Right lobe of liver (tissue), 4 donors: ENCODE results near the gene RALGPS1.

ENCODE experiments used
- POLR2A ChIP-seq: fragments of 450-650 bp; IDR thresholded peaks from one replicate; pipeline ENCODE4 v1.6.1; 2017; ENCODE audit warnings: antibody characterized with exemption, mild to moderate bottlenecking
- TF ChIP-seq, protein P1 (sequence below), 4 donors: fragments of 200-600 bp in 3 of 4; fragments of 450-650 bp in 1 of 4; IDR thresholded peaks; one replicate each; pipeline versions ENCODE4 v1.5.1 to v1.8.0; 2016 to 2022; ENCODE audit warnings: antibody characterized with exemption in 4 of 4, mild to moderate bottlenecking in 2 of 4
- donor health status: DM: no; HTN: no; CAD: no.
- donor health status: DM: no; HTN: no; CAD: no.
- donor health status: DM: no; HTN: yes; CAD: no.

DNA sequence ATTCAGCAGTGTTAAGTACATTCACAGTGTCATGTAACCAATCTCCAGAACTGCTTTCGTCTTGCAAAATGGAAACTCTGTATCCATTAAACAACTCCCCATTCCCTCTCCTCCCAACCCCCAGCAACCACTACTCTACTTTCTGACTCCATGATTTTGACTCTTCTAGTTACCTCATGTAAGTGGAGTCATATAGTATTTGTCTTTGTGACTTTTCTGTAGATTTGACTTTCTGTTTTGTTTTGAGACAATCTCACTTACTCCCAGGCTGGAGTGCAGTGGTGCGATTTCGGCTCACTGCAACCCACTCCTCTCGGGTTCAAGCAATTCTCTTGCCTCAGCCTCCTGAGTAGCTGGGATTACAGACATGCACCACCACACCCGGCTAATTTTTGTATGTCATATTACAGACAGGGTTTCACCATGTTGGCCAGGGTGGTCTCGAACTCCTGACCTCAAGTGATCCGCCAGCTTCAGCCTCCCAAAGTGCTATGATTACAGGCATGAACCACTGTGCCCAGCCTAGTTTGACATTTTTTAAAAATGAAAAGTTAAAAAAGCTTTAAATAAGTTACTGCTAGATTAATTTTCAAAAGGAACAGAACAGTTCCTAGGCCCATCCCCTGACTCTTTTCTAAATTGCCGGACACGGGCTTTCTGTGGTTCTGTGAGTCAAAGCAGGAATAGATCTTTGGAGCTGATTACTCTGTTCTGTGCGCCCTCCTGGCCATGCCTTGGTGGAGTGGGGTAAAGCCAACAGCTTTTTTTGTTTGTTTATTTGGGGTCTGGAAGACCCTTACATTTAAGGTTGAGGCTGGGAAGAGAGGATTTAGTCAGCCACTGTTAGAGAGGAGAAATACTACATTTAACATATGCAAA is 59.3 kb downstream of the RALGPS1 start:
- TF ChIP-seq, protein P1, sequence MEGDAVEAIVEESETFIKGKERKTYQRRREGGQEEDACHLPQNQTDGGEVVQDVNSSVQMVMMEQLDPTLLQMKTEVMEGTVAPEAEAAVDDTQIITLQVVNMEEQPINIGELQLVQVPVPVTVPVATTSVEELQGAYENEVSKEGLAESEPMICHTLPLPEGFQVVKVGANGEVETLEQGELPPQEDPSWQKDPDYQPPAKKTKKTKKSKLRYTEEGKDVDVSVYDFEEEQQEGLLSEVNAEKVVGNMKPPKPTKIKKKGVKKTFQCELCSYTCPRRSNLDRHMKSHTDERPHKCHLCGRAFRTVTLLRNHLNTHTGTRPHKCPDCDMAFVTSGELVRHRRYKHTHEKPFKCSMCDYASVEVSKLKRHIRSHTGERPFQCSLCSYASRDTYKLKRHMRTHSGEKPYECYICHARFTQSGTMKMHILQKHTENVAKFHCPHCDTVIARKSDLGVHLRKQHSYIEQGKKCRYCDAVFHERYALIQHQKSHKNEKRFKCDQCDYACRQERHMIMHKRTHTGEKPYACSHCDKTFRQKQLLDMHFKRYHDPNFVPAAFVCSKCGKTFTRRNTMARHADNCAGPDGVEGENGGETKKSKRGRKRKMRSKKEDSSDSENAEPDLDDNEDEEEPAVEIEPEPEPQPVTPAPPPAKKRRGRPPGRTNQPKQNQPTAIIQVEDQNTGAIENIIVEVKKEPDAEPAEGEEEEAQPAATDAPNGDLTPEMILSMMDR (IDR thresholded peaks at IDR 0.05) = no peak
- TF ChIP-seq POLR2A = no peak
